Uterus (tissue), 4 donors: ENCODE results near the gene N4BP2L2. TPM values are rescaled to one million over a fixed set of nuclear protein-coding genes. Genes with fewer than 3 reads are reported as not detected.

ENCODE experiments used
- DNase-seq, 2 donors: peaks; one replicate each; pipeline ENCODE4 v3.0.0-alpha.2; 2019 to 2020
- H3K27ac ChIP-seq, 2 donors: fragments of 200-600 bp; sonication (generic); 1 replicate in 1 of 2; 2 replicates in 1 of 2; pipeline ENCODE4 v1.5.1; 2016 to 2018
- H3K27me3 ChIP-seq, 2 donors: fragments of 200-600 bp; sonication (generic); one replicate each; pipeline ENCODE4 v1.5.1; 2018 to 2019; ENCODE audit warnings: control low read depth in 1 of 2
- H3K36me3 ChIP-seq, 2 donors: fragments of 200-600 bp; sonication (generic); one replicate each; pipeline ENCODE4 v1.5.1; 2019; ENCODE audit warnings: control low read depth in 1 of 2
- H3K4me1 ChIP-seq, 2 donors: fragments of 200-600 bp; sonication (generic); one replicate each; pipeline ENCODE4 v1.5.1; 2018 to 2019; ENCODE audit warnings: control low read depth in 1 of 2
- H3K4me3 ChIP-seq, 2 donors: fragments of 200-600 bp; sonication (generic); 1 replicate in 1 of 2; 2 replicates in 1 of 2; pipeline ENCODE4 v1.5.1; 2018 to 2019; ENCODE audit warnings: mild to moderate bottlenecking in 1 of 2
- H3K9me3 ChIP-seq, 2 donors: fragments of 200-600 bp; sonication (generic); one replicate each; pipeline ENCODE4 v1.5.1; 2019; ENCODE audit warnings: control low read depth in 1 of 2
- CTCF ChIP-seq, 4 experiments: fragments of 200-600 bp in 2 of 4; fragments of 450-650 bp in 2 of 4; sonication (generic) in 2 of 4; IDR thresholded peaks; one replicate each; pipeline ENCODE4 v1.5.1; 2016 to 2019; ENCODE audit warnings: antibody characterized with exemption in 4 of 4, mild to moderate bottlenecking in 2 of 4, moderate library complexity in 1 of 4
- POLR2A ChIP-seq, 2 donors: fragments of 450-650 bp; IDR thresholded peaks; one replicate each; pipeline ENCODE4 v1.6.1; 2016; ENCODE audit warnings: antibody characterized with exemption in 2 of 2, mild to moderate bottlenecking in 1 of 2, moderate library complexity in 1 of 2
- intact Hi-C: fragments of 100-400 bp; cut with DNase I; formaldehyde crosslinking; loops from one replicate; pipeline ENCODE4 v1.15.1; 2023; ENCODE audit warnings: low total_unique reads
- total RNA-seq, 4 donors: library from RNA; depleted of rRNA in 3 of 4; stranded (reverse); fragments of >200 nt in 3 of 4; gene quantifications; one replicate each; pipeline versions ENCODE4 v1.1.0 to v1.2.4, GENCODE V29; 2014 to 2023
- donor health status: DM: yes; HTN: yes; CAD: no.

The N4BP2L2 gene
- 100 to 1,000 TPM; 187 to 288 (median 233) TPM for total RNA-seq

- H3K36me3 ChIP-seq, result no peaks in the 10 kb centered on the region
- no peaks in the 10 kb centered on the region for H3K27me3 ChIP-seq
- H3K4me3 ChIP-seq, result peak within 1 kb of the TSS; percentile 76 to 77
- TF ChIP-seq CTCF (IDR thresholded peaks at IDR 0.05) (peak; percentile 30 to 45 (median 37)), POLR2A (IDR thresholded peaks at IDR 0.05) (peak; percentile 48 to 64)
- H3K27ac ChIP-seq, result peak within 1 kb of the TSS; percentile 90 to 98
- peak; percentile 93 to 96 for DNase-seq
- intact Hi-C loops, result no loop called here
- H3K9me3 ChIP-seq, result no peaks in the 10 kb centered on the region
- H3K4me1 ChIP-seq, result peaks cover 0 to 7% of the 10 kb centered on the region in 2 donors
Observed at GRCh38 chr13:32538621-32539246, at the start of gene N4BP2L2. N4BP2L2 (minus strand) TSS chr13:32538795; CDS start chr13:32537027, 1,768 bp downstream.

DNA sequence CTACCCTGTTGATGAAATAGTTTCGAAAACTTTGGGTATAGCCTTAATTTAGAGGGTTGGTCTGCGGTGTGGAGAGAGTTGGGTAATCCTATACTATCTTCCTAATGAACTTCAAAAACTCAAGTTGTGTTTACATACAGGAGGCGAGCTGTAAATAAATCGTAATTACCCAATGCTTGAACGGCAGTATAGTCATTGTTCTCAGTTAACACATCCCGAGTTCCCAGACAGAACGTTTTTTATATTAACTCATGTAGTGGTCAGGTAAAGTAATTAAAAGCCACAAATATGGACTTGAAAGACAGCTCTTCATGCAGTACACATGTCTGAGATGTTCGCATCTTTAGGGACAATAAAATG lies 49.2 kb upstream of the N4BP2L2 start:
- Histone ChIP-seq H3K4me3 (peak overlapping the region; percentile 53 to 95), H3K27me3 (no peaks in the 10 kb centered on the region), H3K9me3 (no peaks in the 10 kb centered on the region), H3K36me3 (no peaks in the 10 kb centered on the region), H3K27ac (peak overlapping the region; percentile 97 to 100), H3K4me1 (no peaks in the 10 kb centered on the region)
- TF ChIP-seq CTCF (IDR thresholded peaks at IDR 0.05) (no peak), POLR2A (IDR thresholded peaks at IDR 0.05) (no peak)
- intact Hi-C loops, result no loop called here
- DNase-seq, result no peak

GRCh38 chr13:32587011-32587810 lies 48.6 kb upstream of the N4BP2L2 start:
- peak overlapping the region; percentile 97 to 100 for H3K27ac ChIP-seq
- peak overlapping the region; percentile 53 to 95 for H3K4me3 ChIP-seq
- TF ChIP-seq CTCF (IDR thresholded peaks at IDR 0.05), result peak in 3 of 4 experiments; percentile 27 to 47 (median 46)
- TF ChIP-seq POLR2A (IDR thresholded peaks at IDR 0.05), result peak in 1 of 2 donors; percentile 18
- H3K4me1 ChIP-seq, result no peaks in the 10 kb centered on the region
- no peaks in the 10 kb centered on the region for H3K36me3 ChIP-seq
- intact Hi-C loops, result no loop called here
- DNase-seq, result peak; percentile 68 to 70
- no peaks in the 10 kb centered on the region for H3K27me3 ChIP-seq
- no peaks in the 10 kb centered on the region for H3K9me3 ChIP-seq

GRCh38 chr13:32586080-32586900 lies 47.7 kb upstream of the N4BP2L2 start, which contains the start of gene PDS5B:
PDS5B (plus strand) TSS chr13:32586452; CDS start chr13:32648773, 62,321 bp downstream.
- no peaks in the 10 kb centered on the region for H3K36me3 ChIP-seq
- peak within 1 kb of the TSS; percentile 97 to 100 for H3K27ac ChIP-seq
- no peaks in the 10 kb centered on the region for H3K27me3 ChIP-seq
- no peaks in the 10 kb centered on the region for H3K4me1 ChIP-seq
- TF ChIP-seq CTCF (IDR thresholded peaks at IDR 0.05) (peak; percentile 71 to 99 (median 96)), POLR2A (IDR thresholded peaks at IDR 0.05) (peak; percentile 78 to 79)
- no peaks in the 10 kb centered on the region for H3K9me3 ChIP-seq
- peak within 1 kb of the TSS; percentile 53 to 95 for H3K4me3 ChIP-seq
- peak; percentile 93 to 95 for DNase-seq
- intact Hi-C loops, result no loop called here
